ENCODE data around the gene POLL.

The POLL gene

DNA sequence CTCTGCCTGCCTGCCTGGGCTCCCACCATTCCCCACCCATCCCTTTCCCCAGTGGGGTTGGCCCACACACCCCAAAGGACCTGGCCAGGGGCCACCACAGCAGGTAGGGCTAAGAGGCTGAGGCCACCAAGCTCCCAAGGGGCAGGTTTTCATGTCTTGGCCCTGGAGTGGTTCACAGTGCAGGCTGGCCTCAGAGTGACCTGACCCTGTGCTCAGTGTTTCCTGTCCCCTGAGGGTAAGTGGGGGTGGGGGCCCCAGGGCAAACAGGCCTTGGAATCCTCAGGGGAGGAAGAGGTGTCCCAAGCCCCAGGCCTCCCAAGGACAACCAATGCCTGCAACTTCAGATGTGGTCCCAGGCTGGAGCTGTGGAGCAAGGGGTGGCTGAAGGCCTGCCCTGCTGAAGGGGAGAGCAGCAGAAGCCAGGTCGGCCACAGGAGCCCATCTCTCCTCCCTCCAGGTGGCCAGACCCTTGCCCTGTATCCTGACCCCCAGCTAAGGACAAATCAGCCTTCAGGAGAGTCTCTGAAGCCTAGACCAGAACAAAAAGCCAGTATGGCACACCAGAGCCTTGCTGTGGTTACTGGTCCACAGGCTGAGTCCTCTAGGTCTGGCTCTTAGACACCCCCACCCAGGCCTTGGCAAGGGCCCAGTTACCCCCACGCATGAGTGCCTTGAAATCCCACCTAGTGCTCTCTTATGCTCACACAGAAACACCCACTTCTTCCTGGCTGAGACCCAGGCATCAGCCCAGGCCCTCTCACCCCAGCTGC is 27.6 kb downstream of the POLL start:
- no peak for DNase-seq

GRCh38 chr10:101559596-101560297 is 28.3 kb downstream of the POLL start:
- no peak for DNase-seq

DNA sequence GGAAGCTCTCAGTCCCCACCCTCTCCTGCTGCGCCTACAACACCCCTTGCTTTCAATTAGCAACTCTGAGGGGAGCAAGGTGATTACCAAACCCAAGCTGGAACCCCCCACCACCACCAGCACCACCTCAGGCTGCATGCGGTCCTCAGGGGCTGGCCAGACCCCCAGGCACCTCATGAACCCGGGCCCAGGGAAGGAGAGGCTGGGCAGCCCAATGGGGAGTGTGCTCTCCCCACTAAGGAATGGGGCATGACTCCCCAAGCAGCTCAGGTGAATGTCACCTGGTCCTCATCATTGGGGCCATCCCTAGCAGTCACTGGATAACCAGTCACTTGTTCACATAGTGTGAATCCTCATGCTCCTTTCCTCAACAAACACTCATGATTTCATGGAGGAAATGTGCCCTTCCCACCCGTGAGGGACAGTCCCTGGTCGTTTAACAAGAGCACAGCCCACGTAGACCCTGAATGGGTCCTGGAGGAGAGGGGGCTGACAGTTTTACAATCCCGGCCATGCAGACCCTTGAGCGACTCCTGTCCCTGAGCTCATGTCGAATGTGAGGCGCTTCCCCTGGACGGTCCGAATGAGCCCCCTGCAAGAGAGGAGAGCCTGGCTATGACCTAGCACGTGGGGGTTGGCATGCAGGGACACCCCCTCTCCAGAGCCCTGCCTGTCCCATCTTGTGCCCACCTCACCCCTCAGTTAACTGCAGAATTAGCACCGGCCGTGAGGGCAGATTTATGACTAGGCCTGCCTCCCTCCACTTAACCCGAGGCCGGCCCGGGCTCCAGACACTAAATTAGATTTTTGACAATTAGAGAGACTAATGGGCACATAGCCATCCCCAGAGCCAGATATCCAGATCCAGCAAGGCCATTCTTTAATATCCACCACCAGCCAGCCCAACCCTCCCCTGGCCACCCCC is 29.1 kb downstream of the POLL start:
- no peak for DNase-seq

GRCh38 chr10:101558204-101558603 is 29.9 kb downstream of the POLL start:
- no peak for DNase-seq

GRCh38 chr10:101557541-101557940 is 30.5 kb downstream of the POLL start:
- DNase-seq = no peak

DNA sequence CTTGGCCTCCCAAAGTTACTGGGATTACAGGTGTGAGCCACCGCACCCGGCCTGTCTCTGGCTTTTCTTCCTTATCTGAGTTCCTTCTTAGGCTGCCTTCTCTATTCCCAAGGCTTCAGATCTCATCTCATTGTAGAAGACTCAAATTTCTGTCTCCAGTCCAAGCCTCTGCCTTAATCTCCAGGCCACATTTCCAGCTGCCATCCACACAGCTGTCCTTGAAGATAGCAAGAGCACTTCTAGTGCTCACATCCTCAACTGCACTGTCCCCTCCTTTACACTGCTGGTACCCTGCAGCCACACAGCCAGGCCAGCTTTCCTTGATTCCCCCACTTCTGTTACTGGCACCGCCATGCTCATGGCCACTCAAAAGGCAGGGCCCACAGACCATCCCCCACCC is 35.6 kb downstream of the POLL start:
- no peak for DNase-seq

DNA sequence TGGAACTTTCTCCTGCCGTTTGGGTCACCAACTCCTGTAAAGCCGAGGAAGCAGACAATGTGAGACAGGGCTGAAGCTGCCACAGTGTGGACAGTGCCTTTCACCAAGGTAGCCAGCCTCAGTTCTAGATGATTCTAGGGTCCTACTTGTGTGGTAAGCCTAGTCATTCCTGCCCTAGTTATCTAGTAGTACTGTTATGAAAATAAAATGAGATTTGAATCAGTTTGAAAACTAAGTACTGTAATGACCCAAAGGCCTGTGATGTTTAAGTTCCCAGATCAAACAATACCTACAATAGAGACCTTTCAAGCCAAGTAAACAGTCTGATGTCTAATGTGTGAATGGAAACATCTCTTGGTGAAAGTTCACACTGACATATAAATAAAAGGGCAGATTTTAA is 37.1 kb downstream of the POLL start:
- DNase-seq = no peak

DNA sequence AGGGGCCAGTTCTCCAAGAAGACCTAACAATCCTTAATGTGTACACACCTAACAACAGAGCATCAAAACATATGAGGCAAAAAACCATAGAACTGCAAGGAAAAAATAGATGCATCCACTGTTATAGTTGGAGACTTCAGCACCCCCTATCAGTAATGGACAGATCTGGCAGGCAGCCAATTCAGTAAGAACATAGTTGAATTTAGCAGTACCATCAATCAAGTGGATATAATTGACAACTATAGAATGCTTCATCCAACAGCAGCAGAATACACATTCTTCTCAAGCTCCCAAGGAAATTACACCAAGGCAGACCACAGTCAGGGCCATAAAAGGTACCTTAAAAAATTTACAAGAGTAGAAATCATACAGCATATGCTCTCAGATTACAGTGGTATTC is 42.2 kb downstream of the POLL start:
- DNase-seq = no peak

DNA sequence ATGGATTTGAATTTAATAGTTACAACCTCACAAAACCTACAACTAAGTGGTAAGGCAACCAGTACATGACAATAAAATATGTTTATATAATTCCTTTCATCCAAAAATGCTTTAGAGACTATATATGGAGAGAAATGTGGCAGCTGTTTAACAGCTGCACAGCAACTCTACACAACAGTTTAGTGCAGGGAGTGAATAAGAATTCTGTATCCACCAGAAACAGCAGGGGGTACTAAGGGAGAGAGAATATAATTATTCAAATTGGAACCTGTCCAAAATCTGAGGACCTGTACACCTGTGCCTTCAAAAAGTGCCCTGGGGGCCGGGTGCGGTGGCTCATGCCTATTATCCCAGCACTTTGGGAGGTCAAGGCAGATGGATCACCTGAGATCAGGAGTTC is 49.6 kb downstream of the POLL start:
- DNase-seq = no peak

DNA sequence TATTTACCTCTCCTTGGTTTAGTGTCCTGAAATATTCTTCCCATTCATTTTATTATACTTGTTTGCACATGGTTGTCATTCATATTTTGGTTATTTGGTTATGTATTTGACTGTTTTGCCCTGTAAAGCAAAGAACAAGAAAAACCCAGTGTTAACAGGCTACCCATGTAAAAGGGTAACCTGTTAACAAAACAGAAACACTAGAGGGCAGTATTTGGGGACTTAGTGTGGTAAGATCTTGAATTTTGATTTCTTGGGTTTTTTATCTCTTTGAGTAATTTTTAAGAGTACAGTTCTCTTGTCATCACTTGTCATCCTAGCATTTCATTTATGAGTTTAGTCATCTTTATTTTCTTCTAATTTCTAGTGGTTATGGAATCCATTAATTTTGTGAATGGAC is 51.3 kb downstream of the POLL start:
- DNase-seq = no peak

DNA sequence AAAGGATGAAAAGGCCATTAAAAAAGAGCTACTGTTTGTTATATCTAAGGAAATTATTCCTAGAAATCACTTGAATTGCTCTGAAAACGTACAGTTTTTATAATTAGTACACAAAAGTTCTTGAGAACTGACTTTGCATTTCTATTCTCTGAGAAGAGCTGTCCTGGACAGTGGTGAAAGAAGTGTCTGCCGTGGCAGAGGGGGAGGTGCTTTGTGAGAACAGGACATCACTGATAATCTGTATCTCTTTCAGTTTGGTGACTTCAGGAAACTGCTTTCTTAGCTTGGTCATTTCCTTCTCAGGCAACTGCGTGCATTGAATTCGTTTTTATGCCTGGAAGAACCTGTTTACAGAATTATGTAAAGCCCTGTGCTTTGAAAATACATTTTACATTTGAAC is 52.1 kb downstream of the POLL start:
- no peak for DNase-seq

DNA sequence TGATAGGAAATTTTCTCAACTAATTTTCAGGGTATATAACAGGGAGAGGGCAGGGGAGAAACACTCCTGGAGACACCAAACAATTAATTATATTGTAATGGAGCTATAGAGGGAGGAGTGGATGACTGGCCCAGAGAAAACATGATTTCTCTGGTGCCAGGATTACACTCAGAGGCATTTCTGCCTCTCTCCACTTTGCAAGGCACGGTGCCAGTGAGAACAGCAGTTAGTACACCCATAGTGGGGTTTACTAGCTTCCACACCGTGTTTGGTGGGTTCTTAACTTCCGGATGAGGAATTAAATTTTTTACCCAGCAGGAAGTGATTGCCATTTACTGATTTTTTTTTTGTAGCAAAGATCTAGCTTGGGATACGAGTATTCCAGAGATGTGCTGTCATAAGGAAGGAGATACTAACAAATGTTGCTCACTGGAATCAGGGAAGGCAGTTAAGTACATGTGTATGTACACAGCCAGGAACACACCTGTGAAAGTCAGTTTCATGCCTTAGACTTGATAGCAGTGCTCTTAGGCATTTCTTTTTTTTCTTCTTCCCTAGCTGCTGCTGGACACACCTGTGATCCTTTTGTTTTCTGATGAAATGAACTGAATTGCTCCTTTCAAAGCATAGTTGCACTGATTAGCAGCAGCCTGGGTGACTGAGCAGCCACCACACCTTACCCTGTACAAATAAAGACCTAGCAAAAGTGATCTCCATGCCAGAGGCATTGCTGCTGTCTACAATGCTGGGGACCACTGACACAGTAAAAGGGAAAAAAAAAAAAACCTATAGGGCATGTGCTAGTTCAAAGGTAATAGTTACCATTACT is 58.1 kb downstream of the POLL start:
- no peak for DNase-seq

DNA sequence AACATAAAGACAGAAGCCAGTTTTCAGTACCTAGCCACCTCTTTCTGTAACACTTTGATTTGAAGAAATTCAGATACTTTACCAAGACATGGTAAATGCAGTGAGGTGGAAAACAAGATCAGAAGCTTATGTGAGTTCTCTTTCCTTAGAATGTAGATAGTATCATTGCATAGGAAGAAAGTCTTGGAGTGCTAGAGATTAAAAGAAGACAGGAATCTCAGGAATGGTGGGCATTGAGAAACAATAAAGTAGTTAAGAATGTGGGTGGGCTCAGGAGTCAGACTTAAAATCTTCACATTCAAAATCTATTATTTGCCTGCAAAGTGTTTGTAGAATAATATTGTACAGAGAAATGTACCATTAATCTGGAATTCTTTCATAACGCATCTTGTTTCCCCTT is 58.9 kb downstream of the POLL start:
- DNase-seq = no peak

Data from stimulated activated CD4-positive, alpha-beta T cell treated with anti-CD3 and anti-CD28 coated beads, Interleukin-15, amount 100 ng/mL, for 24 hours (primary cell).